ENCODE results near the gene DDX23. TPM values are rescaled to one million over a fixed set of nuclear protein-coding genes. Genes with fewer than 3 reads are reported as not detected.
A peak's percentile ranks its signal among the peaks of the same experiment; 100 is the strongest.

Gene DDX23
- total RNA-seq, 1 experiment from 2014 or later: 107 TPM

DNA sequence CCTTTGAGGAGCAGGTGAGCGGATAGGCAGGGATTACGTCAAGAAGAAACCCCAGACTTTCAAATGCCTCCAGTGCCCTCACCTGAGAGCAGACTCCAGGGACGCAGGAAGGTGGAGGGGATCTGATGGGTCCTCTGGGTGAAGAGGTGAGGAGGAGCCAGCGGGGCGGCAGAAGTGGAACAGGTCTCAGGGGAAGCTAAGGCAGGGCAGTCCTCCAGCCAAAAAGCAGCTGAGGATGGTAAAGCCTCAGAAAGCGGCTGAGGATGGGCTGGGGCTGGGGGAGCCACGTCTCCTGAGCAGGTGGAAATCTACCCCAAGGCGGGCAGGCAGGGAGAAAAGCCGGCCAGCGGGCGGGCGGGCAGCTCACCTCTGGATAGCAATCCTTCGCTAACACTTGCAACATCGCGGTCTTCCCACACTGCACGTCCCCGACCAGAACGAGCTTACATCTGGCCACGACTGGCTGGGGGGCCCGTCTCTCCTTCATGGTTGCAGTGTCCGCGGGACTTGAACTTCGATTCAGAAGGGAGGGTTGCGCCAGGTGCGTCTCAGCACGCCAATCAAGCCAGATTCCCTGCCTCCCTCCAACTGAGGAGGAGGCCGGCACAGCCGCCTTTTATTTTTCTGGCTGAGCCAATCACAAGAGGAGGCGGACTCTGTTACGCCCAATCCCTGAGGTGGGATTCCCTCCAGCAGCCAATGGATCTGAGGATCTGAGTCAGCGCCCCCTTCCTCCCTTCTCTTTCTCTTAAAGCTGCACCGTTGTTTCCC lies 13.5 kb upstream of the DDX23 start, which contains the start of gene RND1 (continued):
- TF ChIP-seq PRRX2 (CRISPR knock-in tag; IDR thresholded peaks at IDR 0.05): 0 out of 2 replicates have a peak, but pooled peaks have one; percentile 42
- no peak for TF ChIP-seq ATF6 (CRISPR knock-in tag; IDR thresholded peaks at IDR 0.05)
- TF ChIP-seq ZNF416 (CRISPR knock-in tag; IDR thresholded peaks at IDR 0.05): peak; percentile 89; the same call in 1 of the 2 replicates
- TF ChIP-seq, protein P1, sequence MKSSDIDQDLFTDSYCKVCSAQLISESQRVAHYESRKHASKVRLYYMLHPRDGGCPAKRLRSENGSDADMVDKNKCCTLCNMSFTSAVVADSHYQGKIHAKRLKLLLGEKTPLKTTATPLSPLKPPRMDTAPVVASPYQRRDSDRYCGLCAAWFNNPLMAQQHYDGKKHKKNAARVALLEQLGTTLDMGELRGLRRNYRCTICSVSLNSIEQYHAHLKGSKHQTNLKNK (CRISPR knock-in tag; IDR thresholded peaks at IDR 0.05): peak; percentile 74; the same call in 1 of the 2 replicates
- peak; percentile 89; the same call in 1 of the 2 replicates for TF ChIP-seq RORB (CRISPR knock-in tag; IDR thresholded peaks at IDR 0.05)
- TF ChIP-seq, protein P2, sequence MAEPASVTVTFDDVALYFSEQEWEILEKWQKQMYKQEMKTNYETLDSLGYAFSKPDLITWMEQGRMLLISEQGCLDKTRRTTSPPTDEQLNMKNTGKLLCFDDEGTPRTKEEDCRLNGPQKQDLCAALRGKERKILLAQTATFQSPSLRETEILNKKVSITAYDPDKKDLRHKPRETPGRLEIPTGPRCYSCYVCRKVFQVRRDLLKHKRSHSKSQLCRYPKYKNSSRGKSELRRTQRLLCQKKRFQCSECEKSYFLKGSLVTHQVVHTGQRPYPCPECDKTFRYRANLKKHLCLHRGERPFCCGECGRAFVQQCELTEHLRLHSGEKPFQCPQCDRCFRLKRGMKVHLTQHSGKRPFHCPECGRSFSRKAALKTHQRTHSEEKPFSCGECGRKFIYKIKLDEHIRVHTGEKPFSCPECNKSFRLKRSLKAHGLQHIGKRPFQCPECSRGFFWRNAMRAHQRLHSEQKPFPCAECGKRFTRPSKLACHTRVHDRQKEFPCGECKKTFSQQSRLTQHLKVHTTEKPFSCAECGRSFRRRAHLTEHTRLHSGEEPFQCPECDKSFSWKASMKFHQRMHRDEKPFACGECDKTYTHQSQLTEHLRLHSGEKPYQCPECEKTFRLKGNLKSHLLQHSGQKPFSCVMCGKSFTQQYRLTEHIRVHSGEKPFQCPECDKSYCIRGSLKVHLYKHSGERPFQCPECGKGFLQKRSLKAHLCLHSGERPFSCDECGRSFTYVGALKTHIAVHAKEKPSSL (CRISPR knock-in tag; conservative IDR thresholded peaks at IDR 0.05): no peak
- no peak for TF ChIP-seq ZNF138 (CRISPR knock-in tag; conservative IDR thresholded peaks at IDR 0.05)
- TF ChIP-seq, protein P3, sequence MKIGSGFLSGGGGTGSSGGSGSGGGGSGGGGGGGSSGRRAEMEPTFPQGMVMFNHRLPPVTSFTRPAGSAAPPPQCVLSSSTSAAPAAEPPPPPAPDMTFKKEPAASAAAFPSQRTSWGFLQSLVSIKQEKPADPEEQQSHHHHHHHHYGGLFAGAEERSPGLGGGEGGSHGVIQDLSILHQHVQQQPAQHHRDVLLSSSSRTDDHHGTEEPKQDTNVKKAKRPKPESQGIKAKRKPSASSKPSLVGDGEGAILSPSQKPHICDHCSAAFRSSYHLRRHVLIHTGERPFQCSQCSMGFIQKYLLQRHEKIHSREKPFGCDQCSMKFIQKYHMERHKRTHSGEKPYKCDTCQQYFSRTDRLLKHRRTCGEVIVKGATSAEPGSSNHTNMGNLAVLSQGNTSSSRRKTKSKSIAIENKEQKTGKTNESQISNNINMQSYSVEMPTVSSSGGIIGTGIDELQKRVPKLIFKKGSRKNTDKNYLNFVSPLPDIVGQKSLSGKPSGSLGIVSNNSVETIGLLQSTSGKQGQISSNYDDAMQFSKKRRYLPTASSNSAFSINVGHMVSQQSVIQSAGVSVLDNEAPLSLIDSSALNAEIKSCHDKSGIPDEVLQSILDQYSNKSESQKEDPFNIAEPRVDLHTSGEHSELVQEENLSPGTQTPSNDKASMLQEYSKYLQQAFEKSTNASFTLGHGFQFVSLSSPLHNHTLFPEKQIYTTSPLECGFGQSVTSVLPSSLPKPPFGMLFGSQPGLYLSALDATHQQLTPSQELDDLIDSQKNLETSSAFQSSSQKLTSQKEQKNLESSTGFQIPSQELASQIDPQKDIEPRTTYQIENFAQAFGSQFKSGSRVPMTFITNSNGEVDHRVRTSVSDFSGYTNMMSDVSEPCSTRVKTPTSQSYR (CRISPR knock-in tag; IDR thresholded peaks at IDR 0.05): no peak
- no peak for TF ChIP-seq CDX4 (CRISPR knock-in tag; IDR thresholded peaks at IDR 0.05; ENCODE audit: borderline replicate concordance)
- TF ChIP-seq FOXK1 (CRISPR knock-in tag; IDR thresholded peaks at IDR 0.05): no peak
- no peak for TF ChIP-seq HMGA2 (CRISPR knock-in tag; IDR thresholded peaks at IDR 0.05)
- no peak for TF ChIP-seq SMAD3 (CRISPR knock-in tag; IDR thresholded peaks at IDR 0.05; ENCODE audit: borderline replicate concordance)
- peak; percentile 48; the same call in 1 of the 2 replicates for TF ChIP-seq ARID4B (CRISPR knock-in tag; IDR thresholded peaks at IDR 0.05; ENCODE audit: borderline replicate concordance)
- TF ChIP-seq, protein P4, sequence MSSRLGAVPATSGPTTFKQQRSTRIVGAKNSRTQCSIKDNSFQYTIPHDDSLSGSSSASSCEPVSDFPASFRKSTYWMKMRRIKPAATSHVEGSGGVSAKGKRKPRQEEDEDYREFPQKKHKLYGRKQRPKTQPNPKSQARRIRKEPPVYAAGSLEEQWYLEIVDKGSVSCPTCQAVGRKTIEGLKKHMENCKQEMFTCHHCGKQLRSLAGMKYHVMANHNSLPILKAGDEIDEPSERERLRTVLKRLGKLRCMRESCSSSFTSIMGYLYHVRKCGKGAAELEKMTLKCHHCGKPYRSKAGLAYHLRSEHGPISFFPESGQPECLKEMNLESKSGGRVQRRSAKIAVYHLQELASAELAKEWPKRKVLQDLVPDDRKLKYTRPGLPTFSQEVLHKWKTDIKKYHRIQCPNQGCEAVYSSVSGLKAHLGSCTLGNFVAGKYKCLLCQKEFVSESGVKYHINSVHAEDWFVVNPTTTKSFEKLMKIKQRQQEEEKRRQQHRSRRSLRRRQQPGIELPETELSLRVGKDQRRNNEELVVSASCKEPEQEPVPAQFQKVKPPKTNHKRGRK (CRISPR knock-in tag; IDR thresholded peaks at IDR 0.05; ENCODE audit: borderline replicate concordance): no peak
- TF ChIP-seq SMAD4 (CRISPR knock-in tag; IDR thresholded peaks at IDR 0.05): no peak
- no peak for TF ChIP-seq RELA (CRISPR knock-in tag; IDR thresholded peaks at IDR 0.05; ENCODE audit: borderline replicate concordance)
- peak; percentile 83; the same call in 1 of the 2 replicates for TF ChIP-seq ERG (CRISPR knock-in tag; IDR thresholded peaks at IDR 0.05)
- TF ChIP-seq, protein P5, sequence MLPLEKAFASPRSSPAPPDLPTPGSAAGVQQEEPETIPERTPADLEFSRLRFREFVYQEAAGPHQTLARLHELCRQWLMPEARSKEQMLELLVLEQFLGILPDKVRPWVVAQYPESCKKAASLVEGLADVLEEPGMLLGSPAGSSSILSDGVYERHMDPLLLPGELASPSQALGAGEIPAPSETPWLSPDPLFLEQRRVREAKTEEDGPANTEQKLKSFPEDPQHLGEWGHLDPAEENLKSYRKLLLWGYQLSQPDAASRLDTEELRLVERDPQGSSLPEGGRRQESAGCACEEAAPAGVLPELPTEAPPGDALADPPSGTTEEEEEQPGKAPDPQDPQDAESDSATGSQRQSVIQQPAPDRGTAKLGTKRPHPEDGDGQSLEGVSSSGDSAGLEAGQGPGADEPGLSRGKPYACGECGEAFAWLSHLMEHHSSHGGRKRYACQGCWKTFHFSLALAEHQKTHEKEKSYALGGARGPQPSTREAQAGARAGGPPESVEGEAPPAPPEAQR (CRISPR knock-in tag; IDR thresholded peaks at IDR 0.05): no peak
- TF ChIP-seq FOXP1 (CRISPR knock-in tag; IDR thresholded peaks at IDR 0.05; ENCODE audit: borderline replicate concordance): 0 out of 2 replicates have a peak, but pooled peaks have one; percentile 63

Data from WTC11 (cell line).